ENCODE measurements around the gene FXR2.
"Not testable (repeated sequence)": the region's sequence is repeated elsewhere in the genome, so short reads cannot be mapped to it uniquely, and the experiment has no call there.

FXR2 gene

GRCh38 chr17:7627250-7628121, 12.8 kb upstream of the FXR2 start, which contains the start of gene SAT2:
TSS of gene SAT2 (minus strand) at chr17:7627821. CDS start at chr17:7627635, 186 bp downstream.
- peak; percentile 99 for DNase-seq

GRCh38 chr17:7626956-7627249, 12.2 kb upstream of the FXR2 start:
- DNase-seq = peak; percentile 88

- no peak for DNase-seq
Measured at GRCh38 chr17:7626307-7626706, 11.6 kb upstream of the FXR2 start.

GRCh38 chr17:7625749-7626148, 11.1 kb upstream of the FXR2 start:
- DNase-seq = not testable (repeated sequence)

- no peak for DNase-seq
Measured at GRCh38 chr17:7623661-7624060, 9.0 kb upstream of the FXR2 start.

GRCh38 chr17:7620835-7621234, 6.1 kb upstream of the FXR2 start:
- DNase-seq = no peak

GRCh38 chr17:7618608-7619007, 3.9 kb upstream of the FXR2 start:
- DNase-seq = no peak

- DNase-seq = no peak
Measured at GRCh38 chr17:7615265-7615747, 609 bp upstream of the FXR2 start.

GRCh38 chr17:7613769-7614424, 800 bp downstream of the FXR2 start:
- peak; percentile 56 for DNase-seq

- DNase-seq = no peak
Measured at GRCh38 chr17:7612294-7612640, 2.4 kb downstream of the FXR2 start.

GRCh38 chr17:7611635-7612293, 2.9 kb downstream of the FXR2 start:
- DNase-seq = no peak

- DNase-seq = no peak
Measured at GRCh38 chr17:7610641-7611040, 4.1 kb downstream of the FXR2 start.

GRCh38 chr17:7606280-7606679, 8.4 kb downstream of the FXR2 start:
- no peak for DNase-seq

GRCh38 chr17:7597561-7597960, 17.1 kb downstream of the FXR2 start:
- not testable (repeated sequence) for DNase-seq

GRCh38 chr17:7593296-7593695, 21.4 kb downstream of the FXR2 start:
- no peak for DNase-seq

- no peak for DNase-seq
Measured at GRCh38 chr17:7592422-7593021, 22.2 kb downstream of the FXR2 start.

- no peak for DNase-seq
Measured at GRCh38 chr17:7591596-7591995, 23.1 kb downstream of the FXR2 start.

- DNase-seq = peak; percentile 97
Measured at GRCh38 chr17:7590743-7591142, 24.0 kb downstream of the FXR2 start.

- peak; percentile 52 for DNase-seq
Measured at GRCh38 chr17:7589891-7590691, 24.6 kb downstream of the FXR2 start, which contains the start of gene SOX15. TSS of gene SOX15 (minus strand) at chr17:7590094. CDS start at chr17:7589676, 418 bp downstream.

- DNase-seq = peak; percentile 93
Measured at GRCh38 chr17:7589204-7589868, 25.4 kb downstream of the FXR2 start.

GRCh38 chr17:7588553-7589203, 26.0 kb downstream of the FXR2 start:
- no peak for DNase-seq
